Measurements from ENCODE around the gene CHTOP. TPM values are rescaled to one million over a fixed set of nuclear protein-coding genes. Genes with fewer than 3 reads are reported as not detected.

Gene CHTOP
- total and polyA plus RNA-seq, 2 of the 13 experiments (the other 11 are each of a cell fraction or from before 2014, with no cell fraction given), result 38.0 to 51.9 TPM

- TF ChIP-seq PRDM10 (CRISPR knock-in tag; IDR thresholded peaks at IDR 0.05; ENCODE audit: low read depth) (no peak), TCF7 (IDR thresholded peaks at IDR 0.05; ENCODE audit: low read depth) (peak; percentile 42; the same call in 1 of the 2 replicates), CCDC6 (CRISPR knock-in tag; IDR thresholded peaks at IDR 0.05) (no peak), ZNF331 (CRISPR knock-in tag; IDR thresholded peaks at IDR 0.05) (no peak; the same call in 1 of the 2 replicates), ELF4 (CRISPR knock-in tag; IDR thresholded peaks at IDR 0.05; ENCODE audit: borderline replicate concordance) (no peak), ZNF768 (CRISPR knock-in tag; IDR thresholded peaks at IDR 0.05) (no peak), CEBPZ (IDR thresholded peaks at IDR 0.05; ENCODE audit: low read length) (no peak), RBAK (CRISPR knock-in tag; IDR thresholded peaks at IDR 0.05) (no peak), ISX (CRISPR knock-in tag; conservative IDR thresholded peaks at IDR 0.05) (no peak), SP2 (CRISPR knock-in tag; IDR thresholded peaks at IDR 0.05) (no peak), TAF15 (IDR thresholded peaks at IDR 0.05; ENCODE audit: low read depth, low read length, poor library complexity, severe bottlenecking) (no peak), ATF3 (CRISPR knock-in tag; IDR thresholded peaks at IDR 0.05) (no peak), MATR3 (CRISPR knock-in tag; IDR thresholded peaks at IDR 0.05) (no peak), ZNF652 (CRISPR knock-in tag; IDR thresholded peaks at IDR 0.05; ENCODE audit: borderline replicate concordance, low read depth) (no peak; the same call in 1 of the 2 replicates), TBP (CRISPR knock-in tag; IDR thresholded peaks at IDR 0.05) (no peak), ZNF101 (CRISPR knock-in tag; IDR thresholded peaks at IDR 0.05; ENCODE audit: borderline replicate concordance, low read depth) (no peak), ZNF691 (CRISPR knock-in tag; IDR thresholded peaks at IDR 0.05; ENCODE audit: borderline replicate concordance, low read depth) (no peak), ZNF83 (CRISPR knock-in tag; IDR thresholded peaks at IDR 0.05; ENCODE audit: borderline replicate concordance) (no peak), ZNF639 (CRISPR knock-in tag; conservative IDR thresholded peaks at IDR 0.05) (0 out of 2 replicates have a peak, but pooled peaks have one; percentile 39), ZNF598 (CRISPR knock-in tag; IDR thresholded peaks at IDR 0.05; ENCODE audit: borderline replicate concordance) (no peak; the same call in 1 of the 2 replicates)
Observed at GRCh38 chr1:153608742-153609584, 24.9 kb upstream of the CHTOP start (continued).

Measured in HepG2 (cell line).